ENCODE measurements around the gene SPRED3.

SPRED3 gene

DNA sequence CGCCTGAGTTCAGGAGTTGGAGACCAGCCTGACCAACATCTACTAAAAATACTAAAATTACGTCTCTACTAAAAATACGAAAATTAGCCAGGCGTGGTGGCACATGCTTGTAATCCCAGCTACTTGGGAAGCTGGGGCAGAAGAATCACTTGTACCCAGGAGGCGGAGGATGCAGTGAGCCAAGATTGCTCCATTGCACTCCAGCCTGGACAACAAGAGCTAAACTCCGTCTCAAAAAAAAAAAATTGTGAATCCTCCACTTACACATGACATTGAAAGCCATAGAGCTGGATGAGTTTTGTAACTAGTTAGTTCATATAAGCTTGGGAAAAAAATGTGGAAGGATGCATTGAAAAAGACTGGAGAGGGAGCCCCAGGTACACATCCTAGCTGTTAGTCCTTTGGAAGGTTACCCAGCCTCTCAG is 14.6 kb upstream of the SPRED3 start:
- DNase-seq = no peak

DNA sequence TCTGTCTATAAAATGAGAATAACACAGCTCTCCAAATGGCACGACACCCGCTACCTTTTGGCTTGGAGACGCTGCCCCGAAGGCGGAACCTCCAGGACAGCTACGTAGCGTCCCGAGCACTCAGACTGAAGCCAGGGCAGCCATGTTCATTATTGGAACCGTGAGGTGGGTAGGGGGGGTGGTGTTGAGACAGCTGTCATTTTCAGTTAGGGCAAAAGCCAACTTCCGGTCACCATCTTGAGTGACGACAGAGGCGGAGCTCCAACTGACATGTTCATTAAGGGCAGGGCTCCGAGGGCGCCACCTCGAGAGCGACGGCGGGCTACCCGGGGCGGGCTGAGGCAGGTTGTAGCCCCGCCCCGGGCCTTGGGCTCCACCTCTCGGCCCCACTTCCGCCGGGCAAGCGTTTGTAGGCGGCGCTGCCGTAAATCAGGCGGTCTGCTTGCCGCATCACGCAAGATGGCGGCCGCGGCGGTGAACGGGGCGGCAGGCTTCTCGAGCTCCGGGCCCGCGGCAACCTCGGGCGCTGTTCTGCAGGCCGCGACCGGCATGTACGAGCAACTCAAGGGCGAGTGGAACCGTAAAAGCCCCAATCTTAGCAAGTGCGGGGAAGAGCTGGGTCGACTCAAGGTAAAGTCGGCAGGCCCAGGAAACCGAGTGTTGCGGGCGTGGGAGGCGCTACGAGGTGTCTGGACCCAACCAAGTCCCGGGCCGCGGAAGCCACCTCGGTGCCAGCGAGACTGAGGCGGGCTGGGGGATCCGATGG is 14.0 kb upstream of the SPRED3 start, which contains the start of gene PSMD8:
Gene PSMD8, plus strand, starts transcription at position 240 of the 766 bp plus-strand sequence. Its CDS starts 31 bp downstream, at position 271.
- peak; percentile 95 to 100 (median 98) for DNase-seq

DNA sequence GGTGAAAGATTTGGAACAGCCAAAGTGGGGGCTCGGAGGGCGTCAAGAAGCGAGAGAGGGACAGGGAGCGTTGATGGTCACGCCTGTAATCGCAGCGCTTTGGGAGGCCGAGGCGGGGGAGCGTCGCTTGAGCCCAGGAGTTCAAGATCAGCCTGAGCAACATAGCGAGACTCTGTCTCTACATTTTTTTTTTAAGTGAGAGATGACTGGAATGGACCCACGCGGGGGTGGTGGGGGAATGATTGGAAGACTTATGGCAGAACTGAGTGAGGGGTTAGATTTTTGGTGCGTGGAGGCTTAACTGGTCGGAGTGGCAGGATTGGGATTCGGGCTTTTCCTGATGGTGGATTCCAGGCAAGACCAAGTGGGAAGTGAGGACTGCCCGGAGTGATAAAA is 13.4 kb upstream of the SPRED3 start:
- DNase-seq = no peak

DNA sequence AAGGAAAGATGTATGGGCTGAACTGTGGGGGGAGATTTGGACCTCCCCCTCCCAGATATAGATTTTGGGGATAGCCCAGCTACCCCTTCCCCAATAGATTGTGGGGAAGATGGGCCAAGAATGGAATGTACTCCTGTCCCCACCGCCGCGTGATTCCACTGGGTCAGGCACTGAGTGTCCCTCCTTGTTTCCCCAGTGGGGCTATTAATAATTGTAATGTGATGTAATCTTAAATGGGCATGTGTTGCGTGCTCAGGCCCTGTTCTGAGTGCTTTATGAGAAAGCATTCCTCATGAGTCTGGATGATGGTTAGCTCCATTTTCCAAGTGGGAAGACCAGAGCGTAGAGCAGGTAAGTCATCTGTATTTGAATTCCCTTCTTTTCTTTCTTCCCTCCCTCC is 12.7 kb upstream of the SPRED3 start:
- no peak for DNase-seq

DNA sequence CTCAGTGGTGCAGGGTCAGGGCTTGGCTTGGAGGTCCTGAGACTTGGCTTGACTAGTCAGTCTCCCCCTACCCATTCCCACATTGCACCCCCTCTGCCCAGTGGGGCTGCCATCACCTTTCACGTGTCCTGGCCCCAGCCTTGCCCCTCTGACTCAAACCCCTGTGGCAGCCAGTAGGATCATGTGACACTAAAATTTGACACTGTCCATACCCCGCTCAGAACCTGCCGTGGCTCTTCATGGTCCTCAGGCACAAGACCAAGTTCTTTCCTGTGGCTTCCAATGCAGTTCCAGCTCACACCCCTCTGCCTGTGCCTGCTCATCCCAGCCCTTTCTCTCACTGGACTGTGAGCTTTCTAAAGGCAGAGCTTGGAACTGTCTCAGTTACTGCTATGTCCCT is 11.9 kb upstream of the SPRED3 start:
- no peak for DNase-seq

DNA sequence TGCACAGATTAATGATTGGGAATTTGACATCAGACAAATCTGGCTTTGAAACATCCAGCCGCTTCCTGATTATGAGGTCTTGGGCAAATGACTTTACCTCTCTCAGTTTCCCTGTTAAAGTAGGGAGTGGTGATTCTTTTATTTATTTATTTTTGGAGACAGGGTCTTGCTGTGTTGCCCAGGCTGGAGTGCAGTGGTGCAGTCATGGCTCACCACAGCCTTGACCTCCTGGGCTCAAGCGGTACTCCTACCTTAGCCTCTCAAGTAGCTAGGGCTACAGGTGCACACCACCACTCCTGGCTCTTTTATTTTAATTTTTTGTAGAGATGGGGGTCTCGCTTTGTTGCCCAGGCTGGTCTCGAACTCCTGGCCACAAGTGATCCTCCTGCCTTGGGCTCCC is 11.4 kb upstream of the SPRED3 start:
- no peak for DNase-seq

DNA sequence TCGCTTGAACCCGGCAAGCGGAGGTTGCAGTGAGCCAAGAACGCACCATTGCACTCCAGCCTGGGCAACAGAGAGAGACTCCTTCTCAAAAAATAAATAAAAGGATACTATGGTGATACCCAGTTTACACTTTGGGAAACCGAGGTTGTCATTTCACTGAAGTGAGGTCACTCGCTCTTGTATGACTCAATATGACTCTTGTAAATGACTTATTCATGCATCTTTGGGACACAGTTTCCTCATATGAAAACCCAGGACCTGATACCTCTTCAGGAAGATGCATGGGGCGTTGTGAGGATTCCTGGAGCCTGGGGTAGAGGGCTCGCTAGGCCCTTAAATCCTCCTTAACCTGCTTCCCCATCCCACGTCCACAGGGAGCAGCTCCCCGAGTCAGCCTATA is 9.6 kb upstream of the SPRED3 start:
- DNase-seq = no peak

DNA sequence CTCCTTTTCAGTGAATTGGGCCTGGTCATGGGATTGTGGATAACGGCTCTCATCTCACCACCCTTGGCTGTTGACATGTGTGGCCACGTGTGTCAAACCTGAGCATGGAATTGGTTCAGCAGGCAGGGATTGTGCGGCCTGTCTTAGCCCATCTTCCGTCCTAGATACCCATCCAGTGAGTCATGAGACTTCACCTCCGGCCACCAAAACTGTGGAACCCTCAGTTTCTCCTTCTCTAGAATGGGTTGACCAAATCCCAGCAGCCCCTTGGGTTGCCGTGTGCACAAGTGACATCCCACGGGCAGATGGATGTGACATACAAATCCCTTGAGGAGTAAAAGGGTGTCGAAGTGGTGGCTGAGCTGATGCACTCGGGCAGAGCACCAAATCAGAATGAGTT is 7.4 kb upstream of the SPRED3 start:
- DNase-seq = no peak

DNA sequence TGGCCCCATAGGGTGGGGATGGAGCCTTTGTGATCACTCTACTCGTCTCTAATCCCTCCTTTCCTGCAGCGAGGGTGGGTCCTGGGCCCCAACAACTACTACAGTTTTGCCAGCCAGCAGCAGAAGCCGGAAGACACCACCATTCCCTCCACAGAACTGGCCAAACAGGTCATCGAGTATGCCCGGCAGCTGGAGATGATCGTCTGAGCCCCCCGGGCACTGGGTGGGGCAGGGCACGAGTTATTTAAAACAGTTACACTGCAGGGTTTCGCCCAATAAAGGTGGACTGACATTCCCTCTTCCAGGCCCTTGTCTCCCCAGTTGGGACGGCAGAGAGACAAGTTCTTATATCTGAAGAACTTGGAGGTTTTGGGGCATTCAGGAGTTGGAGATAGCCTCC is 5.3 kb upstream of the SPRED3 start:
- DNase-seq = no peak

DNA sequence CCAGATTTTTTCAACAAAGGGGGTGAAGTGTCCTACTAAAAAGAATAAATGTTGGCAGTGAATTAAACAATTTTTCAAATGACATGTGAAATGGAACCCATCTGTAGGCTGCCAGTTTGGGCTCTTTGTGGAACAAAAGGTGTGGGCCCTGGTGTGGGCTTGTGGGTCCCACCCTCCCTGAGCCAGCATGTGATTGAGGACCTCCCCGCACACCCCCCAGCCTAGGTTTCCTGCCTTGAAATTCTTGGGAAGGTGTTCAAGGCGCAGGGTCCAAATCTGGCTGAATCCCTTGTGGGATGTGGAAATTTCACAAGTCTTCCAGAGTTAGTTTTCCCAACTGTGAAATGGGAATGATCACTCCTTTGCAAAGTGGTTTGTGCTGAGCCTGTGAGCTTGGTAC is 4.8 kb upstream of the SPRED3 start:
- DNase-seq = no peak

DNA sequence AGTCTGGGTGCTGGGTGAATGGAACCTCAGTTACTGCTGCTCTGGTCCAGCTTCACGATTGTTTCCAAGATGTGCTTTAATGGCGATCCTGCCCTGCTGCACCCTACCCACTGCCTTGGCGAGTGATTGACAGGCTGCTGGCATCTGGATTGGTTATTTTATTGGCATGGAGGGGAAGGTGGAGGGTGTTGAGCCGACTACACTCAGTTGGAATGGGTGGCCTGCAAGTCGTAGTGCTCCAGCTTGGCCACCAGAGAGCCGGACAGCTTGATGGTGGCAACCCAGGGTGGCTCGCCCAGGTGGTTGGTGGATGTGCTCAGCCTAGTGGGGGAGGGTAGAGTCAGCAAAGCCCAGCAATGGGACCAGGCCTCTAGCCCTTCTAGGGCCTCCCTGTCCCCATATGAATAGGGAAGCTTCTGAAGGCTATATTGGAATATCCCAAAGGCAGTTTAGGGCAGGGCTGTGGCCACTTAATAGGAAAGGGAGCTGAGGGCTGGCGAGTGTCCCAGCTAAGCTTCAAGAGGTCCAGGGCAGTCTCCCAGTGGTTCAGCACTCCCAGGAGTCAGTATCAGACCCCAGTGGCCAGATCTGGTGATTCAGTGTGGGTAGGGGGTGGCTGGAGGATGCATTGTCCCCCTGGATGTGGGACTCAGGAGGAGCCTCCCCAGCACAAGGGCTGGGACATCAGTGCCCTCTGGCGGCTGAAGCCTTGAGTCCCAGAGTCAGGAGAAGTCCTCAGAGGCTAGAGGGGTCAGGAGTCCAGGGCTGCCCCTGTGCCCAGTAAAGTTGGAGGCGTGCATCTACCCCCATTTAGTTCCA is 4.1 kb upstream of the SPRED3 start:
- DNase-seq = no peak

DNA sequence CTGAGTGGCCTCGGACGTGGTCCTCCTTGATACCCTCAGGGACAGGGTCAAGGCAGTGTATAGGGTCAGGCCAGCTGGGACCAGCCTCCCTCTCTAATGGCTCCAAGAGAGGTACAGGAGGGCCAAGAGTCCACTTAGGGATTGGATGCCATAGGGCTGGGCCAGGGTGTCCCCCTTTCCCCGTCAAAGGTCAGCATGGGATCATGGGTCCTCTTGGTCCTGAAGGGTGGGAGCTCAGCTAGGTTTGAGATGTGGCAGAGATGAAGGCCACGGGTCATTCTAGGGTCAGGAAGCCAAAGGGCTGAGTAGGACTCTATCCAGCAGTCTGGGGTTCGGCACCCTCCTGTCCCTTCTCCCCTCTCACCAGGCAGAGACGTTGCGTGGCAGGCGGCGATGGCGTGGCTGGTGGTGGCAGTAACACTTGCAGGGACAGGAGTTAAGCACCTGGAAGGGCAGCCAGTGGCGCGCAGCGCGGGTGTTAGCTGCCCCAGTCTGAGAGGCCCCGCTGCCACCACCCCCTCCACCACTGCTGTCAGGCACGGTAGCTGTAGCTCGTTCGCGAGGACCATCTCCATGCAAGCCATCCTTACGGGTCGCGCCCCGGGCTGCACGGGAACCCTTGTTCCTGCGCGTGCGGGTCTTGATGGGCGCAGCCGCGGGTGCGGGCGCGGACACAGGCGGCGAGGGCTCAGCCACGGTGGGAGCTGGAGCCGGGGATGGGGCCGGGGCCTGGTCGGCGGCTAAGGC is 3.3 kb upstream of the SPRED3 start:
- no peak for DNase-seq

DNA sequence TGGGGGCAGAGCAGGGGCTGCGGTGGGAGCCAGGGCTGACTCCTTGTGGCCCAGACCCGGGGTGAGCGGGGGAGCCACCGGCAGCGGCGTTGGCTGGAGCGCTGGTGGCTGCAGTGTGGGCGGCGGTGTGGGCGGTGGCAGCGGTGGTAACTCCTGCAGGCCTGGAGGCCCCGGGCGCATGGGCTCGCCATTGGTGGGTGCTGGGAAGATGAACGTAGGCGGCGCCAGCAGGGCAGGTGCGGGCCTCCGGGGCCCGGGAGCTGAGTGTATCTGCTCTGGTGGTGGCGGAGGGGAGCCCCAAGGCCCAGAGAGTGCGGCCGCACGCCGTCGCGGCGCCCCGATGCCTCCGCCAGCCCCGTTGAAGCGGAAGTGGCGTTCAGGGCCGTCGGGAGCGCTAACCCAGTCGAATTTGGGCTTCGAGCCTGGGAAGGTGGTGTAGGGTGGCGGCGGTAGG is 2.7 kb upstream of the SPRED3 start:
- DNase-seq = no peak

DNA sequence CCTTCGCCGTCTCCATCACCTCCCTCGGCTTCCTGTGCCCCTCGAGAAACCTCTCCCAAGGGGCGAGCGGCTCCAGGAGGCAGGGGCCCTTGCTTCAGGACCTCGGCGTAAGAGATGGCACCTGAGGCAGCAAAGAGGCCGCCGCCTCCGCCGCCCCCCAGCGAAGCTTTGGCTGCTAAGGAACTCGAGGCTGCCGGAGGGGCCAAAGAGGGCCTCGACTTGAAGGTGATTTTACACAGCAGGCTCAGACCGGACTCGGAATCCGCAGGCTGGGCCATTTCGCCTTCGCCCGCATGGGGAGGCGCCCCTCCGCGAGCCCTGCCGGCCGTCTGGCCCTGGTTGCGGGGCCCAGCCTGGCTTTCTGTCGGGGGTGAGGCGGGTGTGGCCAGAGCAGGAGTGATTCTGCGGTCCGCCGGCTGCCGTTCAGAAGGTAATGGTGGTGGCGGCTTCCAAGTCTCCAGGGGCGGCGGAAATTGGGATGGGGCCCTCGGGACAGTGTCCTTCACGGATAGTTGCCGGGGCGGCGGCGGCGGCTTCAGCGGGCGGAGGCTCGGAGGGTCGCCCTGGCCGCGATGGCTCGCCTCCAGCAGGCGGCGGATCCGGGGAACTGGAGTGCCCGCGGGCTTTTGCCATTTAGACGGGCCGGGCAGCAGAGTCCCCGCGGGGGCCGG is 2.1 kb upstream of the SPRED3 start:
- DNase-seq = no peak

DNA sequence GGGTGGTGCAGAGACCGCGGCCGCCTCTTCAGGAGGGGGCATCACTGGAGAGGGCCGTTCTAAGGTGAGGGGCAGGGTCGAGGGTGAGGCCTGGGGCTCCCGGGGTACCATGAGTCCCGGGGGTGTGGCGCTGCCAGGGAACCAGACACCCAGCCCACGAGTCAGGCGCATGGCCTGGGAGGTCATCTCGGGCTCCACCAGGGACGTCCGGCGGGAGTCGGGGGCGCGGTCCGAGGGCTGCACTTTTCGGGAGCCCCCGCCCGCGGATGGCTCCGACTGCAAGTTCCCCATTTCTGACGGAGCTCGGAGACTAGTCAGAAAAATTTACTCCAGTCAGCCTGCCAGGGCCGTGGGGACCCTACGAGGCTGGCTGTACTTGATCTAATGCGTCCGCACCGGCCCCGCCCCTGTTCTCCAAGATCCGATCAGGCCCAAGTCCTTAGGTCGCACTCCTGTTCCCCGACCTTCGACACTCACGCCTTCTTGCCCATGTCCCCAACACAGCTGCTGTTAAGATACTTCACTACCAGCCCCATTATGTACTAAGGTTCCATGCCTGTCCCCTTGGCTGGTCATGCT is 1.4 kb upstream of the SPRED3 start:
- no peak for DNase-seq

DNA sequence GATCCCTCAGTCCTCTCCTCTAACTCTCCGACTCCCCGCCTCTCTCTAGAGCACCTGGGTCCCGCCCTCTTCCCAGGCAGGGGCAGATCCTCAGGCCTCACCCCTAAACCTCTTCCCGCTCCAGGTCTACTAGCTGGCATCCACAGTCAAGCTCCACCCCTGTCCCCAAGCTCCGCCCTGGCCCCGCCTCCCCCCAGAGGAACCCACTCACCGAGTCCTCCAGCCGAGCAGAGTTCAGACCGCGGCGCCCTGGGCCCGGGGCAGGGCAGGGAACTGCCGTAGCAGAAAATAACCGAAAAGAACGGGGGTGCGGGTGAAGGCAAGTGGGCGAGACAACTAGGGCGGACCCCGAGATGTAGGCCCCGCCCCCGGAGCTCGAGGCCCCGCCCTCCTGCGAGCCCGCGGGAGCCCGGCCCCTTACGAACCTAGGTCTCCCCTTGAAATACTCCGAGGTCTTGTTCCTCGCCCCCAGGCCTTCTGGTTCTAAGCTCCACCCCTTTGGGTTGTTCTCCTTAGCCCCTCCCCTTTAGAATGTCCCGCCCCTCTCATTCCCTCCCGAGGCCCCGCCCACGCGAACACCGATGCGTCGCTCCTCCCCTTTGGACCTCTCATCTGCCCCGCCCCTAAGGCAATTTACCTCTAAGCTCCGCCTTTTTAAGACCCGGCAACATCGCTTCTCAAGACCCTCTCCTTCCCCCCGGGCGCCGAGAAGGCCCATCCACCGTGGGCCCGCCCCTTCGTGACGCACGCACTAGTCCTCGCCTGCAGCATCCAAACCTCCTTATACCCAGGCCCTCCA is 748 bp upstream of the SPRED3 start, which contains the start of gene GGN:
Gene GGN, minus strand, starts transcription at position 485 of the 799 bp plus-strand sequence. CDS start 773 bp downstream, outside the sequence.
- peak; percentile 67 to 89 (median 75) for DNase-seq

DNA sequence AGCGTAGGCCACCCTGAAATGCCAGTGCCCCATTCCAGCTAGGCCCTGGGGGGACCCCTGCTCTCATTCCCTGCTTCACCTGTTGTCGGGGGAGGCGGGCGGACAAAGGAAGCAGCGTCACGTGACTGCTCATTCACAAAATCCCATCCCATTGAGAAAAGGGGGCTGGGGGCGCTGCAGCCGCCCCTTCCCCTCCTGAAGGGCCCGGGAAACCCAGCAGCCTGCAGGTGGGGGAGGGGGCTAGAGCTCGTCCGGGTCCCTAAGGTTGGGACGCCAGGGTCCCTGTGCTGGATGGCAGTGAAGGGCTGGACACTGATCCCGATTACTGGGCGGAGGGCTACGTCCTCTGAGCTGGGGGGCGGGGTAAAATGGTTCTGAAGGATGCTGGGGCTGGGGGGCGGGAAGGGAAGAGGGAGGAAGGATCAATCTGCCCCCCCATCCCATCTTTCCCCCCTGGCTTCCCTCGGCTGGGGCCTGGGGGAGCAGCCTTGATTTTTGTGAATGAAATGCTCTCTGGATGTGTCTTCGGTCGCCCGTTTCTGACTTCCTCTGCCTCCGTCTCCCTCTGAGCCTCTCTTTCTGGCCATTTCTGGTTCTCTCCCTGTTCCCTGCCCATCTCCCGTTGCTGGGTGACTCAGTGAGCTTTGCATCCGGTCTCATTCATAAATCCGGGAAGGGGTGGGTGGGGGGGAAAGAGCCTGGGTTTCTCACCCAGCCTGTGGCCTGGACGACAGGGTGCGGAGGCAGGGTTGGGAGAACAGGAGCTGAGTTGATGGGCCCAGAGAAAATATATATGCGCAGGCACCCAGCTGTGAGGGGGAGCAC is 816 bp downstream of the SPRED3 start:
- DNase-seq = no peak

DNA sequence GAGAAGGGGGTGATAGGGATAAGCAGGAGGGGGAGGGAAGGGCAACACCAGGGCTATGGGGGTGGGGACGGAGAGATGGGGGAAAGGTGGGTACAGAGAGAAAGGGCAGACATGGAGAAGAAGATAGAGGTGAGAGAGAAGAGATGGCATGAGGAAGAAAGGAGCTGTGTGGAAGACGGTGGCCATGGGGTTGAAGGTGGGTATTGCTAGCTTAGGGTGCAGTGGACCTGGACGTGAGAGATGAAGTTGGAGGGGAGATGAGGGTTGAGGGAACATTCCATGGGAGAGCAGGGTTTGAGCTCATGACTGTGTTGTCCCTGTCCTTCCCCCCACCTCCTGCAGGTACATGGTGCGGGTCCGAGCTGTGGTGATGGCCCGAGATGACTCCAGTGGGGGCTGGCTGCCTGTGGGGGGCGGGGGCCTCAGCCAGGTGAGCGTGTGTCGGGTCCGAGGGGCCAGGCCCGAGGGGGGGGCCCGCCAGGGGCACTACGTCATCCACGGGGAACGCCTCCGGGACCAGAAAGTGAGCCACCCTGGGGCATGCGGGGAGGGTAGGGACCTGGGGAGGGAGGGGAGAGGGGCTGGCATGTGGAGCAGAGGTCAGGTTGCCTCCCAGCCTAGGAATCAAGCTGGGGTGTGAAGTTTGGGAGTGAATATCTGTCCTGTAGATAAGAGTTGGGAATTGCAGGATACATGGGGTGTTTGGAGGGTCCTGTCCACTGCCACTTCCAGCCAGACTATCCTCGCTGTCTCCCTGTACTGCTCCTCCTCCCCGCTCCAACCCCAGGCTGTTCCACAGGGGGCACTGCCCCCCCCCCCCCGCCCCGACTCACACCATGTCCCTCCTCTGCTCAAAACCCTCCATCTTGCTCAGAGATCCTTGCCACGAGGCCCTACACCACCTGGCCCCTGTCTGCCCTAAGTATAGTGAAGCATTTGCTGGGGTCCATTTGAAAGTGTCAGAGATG is 1.7 kb downstream of the SPRED3 start:
- DNase-seq = no peak

DNA sequence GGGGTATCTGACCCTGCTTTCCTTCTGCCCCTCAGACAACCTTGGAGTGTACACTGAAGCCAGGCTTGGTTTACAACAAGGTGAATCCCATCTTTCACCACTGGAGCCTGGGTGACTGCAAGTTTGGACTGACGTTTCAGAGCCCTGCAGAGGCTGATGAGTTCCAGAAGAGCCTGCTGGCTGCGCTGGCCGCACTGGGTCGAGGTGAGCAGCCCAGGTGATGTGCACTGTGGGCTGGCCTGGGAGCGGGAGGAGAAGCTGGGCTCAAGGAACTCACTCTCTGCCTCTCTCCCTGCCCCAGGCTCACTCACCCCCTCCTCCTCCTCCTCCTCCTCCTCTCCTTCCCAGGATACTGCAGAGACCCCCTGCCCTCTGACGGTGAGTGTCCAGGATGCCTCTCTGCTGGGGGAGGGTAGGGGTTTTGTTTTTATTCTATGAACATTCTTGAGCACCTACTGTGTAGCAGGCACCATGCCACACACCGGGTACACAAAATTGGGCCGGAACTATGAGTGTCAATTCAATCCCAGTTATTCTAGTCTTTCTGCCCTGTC is 3.5 kb downstream of the SPRED3 start:
- DNase-seq = no peak

Data from T-helper 2 cell (primary cell).